ENCODE measurements around the gene TEX44.

- no peak for TF ChIP-seq CTCF (IDR thresholded peaks at IDR 0.05)
- no peak for TF ChIP-seq POLR2A (IDR thresholded peaks at IDR 0.05)
Observed at GRCh38 chr2:231571661-231572191, 20.9 kb upstream of the TEX44 start.
